Measurements from ENCODE around the gene ZNF195.

DNA sequence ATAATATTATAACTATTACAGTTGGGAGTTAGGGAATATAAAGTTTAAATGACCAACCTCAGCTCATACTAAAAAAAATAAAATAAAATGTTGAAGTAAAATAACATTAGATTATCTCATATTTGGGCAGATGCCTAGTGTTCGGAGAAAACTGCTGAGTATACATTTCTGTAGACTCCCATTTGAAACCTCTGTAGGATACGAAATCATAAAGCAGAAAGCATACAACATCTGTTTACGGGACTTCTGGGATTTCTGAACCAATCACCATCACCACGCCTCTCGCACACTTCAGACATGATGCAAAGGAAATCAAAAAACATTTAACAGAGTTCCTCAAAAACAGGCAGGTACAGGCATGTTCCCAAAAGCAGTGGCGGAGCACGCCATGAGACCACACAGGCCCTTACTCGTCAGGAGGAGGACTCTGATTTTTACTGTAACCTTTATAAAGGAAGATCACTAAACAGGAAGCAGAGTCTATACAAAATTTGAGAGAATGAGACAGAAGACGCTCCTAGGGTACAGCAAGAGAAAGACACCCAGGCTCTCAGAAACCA lies 8.6 kb downstream of the ZNF195 start:
- TF ChIP-seq, protein P1, sequence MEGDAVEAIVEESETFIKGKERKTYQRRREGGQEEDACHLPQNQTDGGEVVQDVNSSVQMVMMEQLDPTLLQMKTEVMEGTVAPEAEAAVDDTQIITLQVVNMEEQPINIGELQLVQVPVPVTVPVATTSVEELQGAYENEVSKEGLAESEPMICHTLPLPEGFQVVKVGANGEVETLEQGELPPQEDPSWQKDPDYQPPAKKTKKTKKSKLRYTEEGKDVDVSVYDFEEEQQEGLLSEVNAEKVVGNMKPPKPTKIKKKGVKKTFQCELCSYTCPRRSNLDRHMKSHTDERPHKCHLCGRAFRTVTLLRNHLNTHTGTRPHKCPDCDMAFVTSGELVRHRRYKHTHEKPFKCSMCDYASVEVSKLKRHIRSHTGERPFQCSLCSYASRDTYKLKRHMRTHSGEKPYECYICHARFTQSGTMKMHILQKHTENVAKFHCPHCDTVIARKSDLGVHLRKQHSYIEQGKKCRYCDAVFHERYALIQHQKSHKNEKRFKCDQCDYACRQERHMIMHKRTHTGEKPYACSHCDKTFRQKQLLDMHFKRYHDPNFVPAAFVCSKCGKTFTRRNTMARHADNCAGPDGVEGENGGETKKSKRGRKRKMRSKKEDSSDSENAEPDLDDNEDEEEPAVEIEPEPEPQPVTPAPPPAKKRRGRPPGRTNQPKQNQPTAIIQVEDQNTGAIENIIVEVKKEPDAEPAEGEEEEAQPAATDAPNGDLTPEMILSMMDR (conservative IDR thresholded peaks at IDR 0.05; ENCODE audit: low read depth in 2 of 2) = no peak
- TF ChIP-seq CREB1 (CRISPR knock-in tag; IDR thresholded peaks at IDR 0.05; ENCODE audit: low read depth) (no peak), EZH2phosphoT487 (IDR thresholded peaks at IDR 0.05; ENCODE audit: unreplicated experiment) (no peak), NANOG (IDR thresholded peaks at IDR 0.05; ENCODE audit: borderline replicate concordance) (no peak), REST (IDR thresholded peaks at IDR 0.05; ENCODE audit: unreplicated experiment) (no peak), POLR2AphosphoS5 (IDR thresholded peaks at IDR 0.05; ENCODE audit: low read depth) (no peak), EZH2 (IDR thresholded peaks at IDR 0.05; ENCODE audit: low read depth, unreplicated experiment) (no peak), JUNB (IDR thresholded peaks at IDR 0.05; ENCODE audit: unreplicated experiment) (no peak), ZNF114 (CRISPR knock-in tag; IDR thresholded peaks at IDR 0.05) (no peak), ZNF462 (CRISPR knock-in tag; IDR thresholded peaks at IDR 0.05) (no peak), ZNF331 (CRISPR knock-in tag; IDR thresholded peaks at IDR 0.05; ENCODE audit: low read depth) (no peak)
- TF ChIP-seq, protein P2, sequence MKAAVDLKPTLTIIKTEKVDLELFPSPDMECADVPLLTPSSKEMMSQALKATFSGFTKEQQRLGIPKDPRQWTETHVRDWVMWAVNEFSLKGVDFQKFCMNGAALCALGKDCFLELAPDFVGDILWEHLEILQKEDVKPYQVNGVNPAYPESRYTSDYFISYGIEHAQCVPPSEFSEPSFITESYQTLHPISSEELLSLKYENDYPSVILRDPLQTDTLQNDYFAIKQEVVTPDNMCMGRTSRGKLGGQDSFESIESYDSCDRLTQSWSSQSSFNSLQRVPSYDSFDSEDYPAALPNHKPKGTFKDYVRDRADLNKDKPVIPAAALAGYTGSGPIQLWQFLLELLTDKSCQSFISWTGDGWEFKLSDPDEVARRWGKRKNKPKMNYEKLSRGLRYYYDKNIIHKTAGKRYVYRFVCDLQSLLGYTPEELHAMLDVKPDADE (IDR thresholded peaks at IDR 0.05) = no peak
